Small intestine (tissue), 7 donors: ENCODE data around the gene OSGEP. TPM values are rescaled to one million over a fixed set of nuclear protein-coding genes. Genes with fewer than 3 reads are reported as not detected.

Source experiments
- DNase-seq, 2 donors: peaks; one replicate each; pipeline versions ENCODE4 v3.0.0 to v3.0.0-alpha.2; 2013
- FAIRE-seq: peaks from 2 replicates; lab custom pipeline; 2012; peaks lifted over from hg19 to GRCh38; lab: Jason Lieb, UNC
- H3K27ac ChIP-seq, 3 donors: one replicate each; pipeline ENCODE4 v1.5.1; 2013; ENCODE audit warnings: low read length in 2 of 3, mild to moderate bottlenecking in 2 of 3, control low read depth in 1 of 3, inconsistent platforms in 1 of 3, low read depth in 1 of 3, moderate library complexity in 1 of 3
- H3K27me3 ChIP-seq, 3 donors: one replicate each; pipeline ENCODE4 v1.6.1; 2013; ENCODE audit warnings: low read length in 3 of 3, inconsistent platforms in 1 of 3; ENCODE audit not compliant: control insufficient read depth in 3 of 3, insufficient read depth in 3 of 3
- H3K36me3 ChIP-seq, 3 donors: one replicate each; pipeline ENCODE4 v1.6.1; 2013; ENCODE audit warnings: low read length in 3 of 3, inconsistent platforms in 1 of 3, low read depth in 1 of 3, mild to moderate bottlenecking in 1 of 3, moderate library complexity in 1 of 3; ENCODE audit not compliant: control insufficient read depth in 3 of 3, insufficient read depth in 2 of 3
- H3K4me1 ChIP-seq, 3 donors: one replicate each; pipeline ENCODE4 v1.6.1; 2013; ENCODE audit warnings: low read length in 2 of 3, inconsistent platforms in 1 of 3, low read depth in 1 of 3, mild to moderate bottlenecking in 1 of 3, moderate library complexity in 1 of 3; ENCODE audit not compliant: control insufficient read depth in 3 of 3, insufficient read depth in 2 of 3
- H3K4me3 ChIP-seq, 3 donors: one replicate each; pipeline ENCODE4 v1.5.1; 2013; ENCODE audit warnings: low read length in 3 of 3, control low read depth in 1 of 3, inconsistent platforms in 1 of 3, low read depth in 1 of 3, mild to moderate bottlenecking in 1 of 3, moderate library complexity in 1 of 3
- H3K9me3 ChIP-seq, 2 donors: one replicate each; pipeline ENCODE4 v1.6.1; 2013; ENCODE audit warnings: low read depth in 1 of 2, low read length in 1 of 2; ENCODE audit not compliant: control insufficient read depth in 2 of 2, insufficient read depth in 1 of 2
- WGBS, 3 donors: extraction: QIAGEN DNeasy Blood & Tissue Kit; methylation state at CpG; one replicate each; pipeline ENCODE4 v1.1.7; 2013; 5-methylcytosine and 5-hydroxymethylcytosine counted together
- polyA plus RNA-seq, 4 donors: library from polyadenylated mRNA; stranded (reverse) in 3 of 4; unstranded in 1 of 4; fragments of 200-250 nt in 3 of 4; fragments of 120-200 nt in 1 of 4; gene quantifications; one replicate each; pipeline versions ENCODE4 v1.2.1 to v1.2.3, GENCODE V29; 2013
- donor health status: healthy with polysubstance abuse.
- donor health status: control.
- donor health status: control.
- donor health status: Bipolar disorder and iron deficiency.
- donor health status: healthy.

OSGEP gene
- polyA plus RNA-seq, 4 donors = 38.6 to 59.1 (median 45.8) TPM

GRCh38 chr14:20493634-20494033 lies 39.0 kb upstream of the OSGEP start:
- no peaks in the 10 kb centered on the region for H3K36me3 ChIP-seq
- no peak overlapping the region for H3K4me3 ChIP-seq
- no peaks in the 10 kb centered on the region for H3K9me3 ChIP-seq
- no peak overlapping the region for H3K27ac ChIP-seq
- FAIRE-seq (no peak), DNase-seq (no peak)
- WGBS, 3 donors = 56 to 73% (median 57%) methylated on average over 2 of the region's 2 CpGs
- H3K27me3 ChIP-seq = no peaks in the 10 kb centered on the region
- no peaks in the 10 kb centered on the region for H3K4me1 ChIP-seq

GRCh38 chr14:20492486-20492885 lies 37.9 kb upstream of the OSGEP start:
- H3K4me3 ChIP-seq = no peak overlapping the region
- H3K9me3 ChIP-seq = no peaks in the 10 kb centered on the region
- no peaks in the 10 kb centered on the region for H3K27me3 ChIP-seq
- no peaks in the 10 kb centered on the region for H3K4me1 ChIP-seq
- H3K36me3 ChIP-seq = no peaks in the 10 kb centered on the region
- DNase-seq (no peak), FAIRE-seq (no peak)
- 95 to 98% (median 96%) methylated on average over 4 of the region's 4 CpGs for WGBS, 3 donors
- H3K27ac ChIP-seq = peak overlapping the region in 1 of 3 donors; percentile 40

- Histone ChIP-seq H3K36me3 (no peaks in the 10 kb centered on the region), H3K27me3 (no peaks in the 10 kb centered on the region), H3K4me3 (no peak overlapping the region), H3K9me3 (no peaks in the 10 kb centered on the region), H3K27ac (no peak overlapping the region), H3K4me1 (peaks cover 0 to 3% (median 0%) of the 10 kb centered on the region in 3 donors)
- FAIRE-seq (no peak), DNase-seq (no peak)
- 46 to 54% (median 47%) methylated on average over 6 of the region's 6 CpGs for WGBS, 3 donors
Observed at GRCh38 chr14:20490563-20490962, 36.0 kb upstream of the OSGEP start.

- peaks cover 0 to 4% (median 0%) of the 10 kb centered on the region in 3 donors for H3K4me1 ChIP-seq
- WGBS, 3 donors = 54 to 66% (median 54%) methylated on average over 6 of the region's 6 CpGs
- DNase-seq (no peak), FAIRE-seq (no peak)
- no peaks in the 10 kb centered on the region for H3K27me3 ChIP-seq
- H3K36me3 ChIP-seq = no peaks in the 10 kb centered on the region
- H3K4me3 ChIP-seq = no peak overlapping the region
- no peak overlapping the region for H3K27ac ChIP-seq
- H3K9me3 ChIP-seq = no peaks in the 10 kb centered on the region
Observed at GRCh38 chr14:20489093-20489994, 34.7 kb upstream of the OSGEP start.

GRCh38 chr14:20487396-20487725 lies 32.7 kb upstream of the OSGEP start:
- DNase-seq (no peak), FAIRE-seq (no peak)
- H3K27me3 ChIP-seq = no peaks in the 10 kb centered on the region
- H3K27ac ChIP-seq = no peak overlapping the region
- H3K4me3 ChIP-seq = no peak overlapping the region
- peaks cover 0 to 4% (median 2%) of the 10 kb centered on the region in 3 donors for H3K4me1 ChIP-seq
- H3K9me3 ChIP-seq = no peaks in the 10 kb centered on the region
- H3K36me3 ChIP-seq = no peaks in the 10 kb centered on the region

GRCh38 chr14:20486684-20487395 lies 32.2 kb upstream of the OSGEP start:
- no peaks in the 10 kb centered on the region for H3K27me3 ChIP-seq
- H3K36me3 ChIP-seq = no peaks in the 10 kb centered on the region
- peaks cover 0 to 4% (median 2%) of the 10 kb centered on the region in 3 donors for H3K4me1 ChIP-seq
- FAIRE-seq = no peak
- no peak overlapping the region for H3K27ac ChIP-seq
- no peak overlapping the region for H3K4me3 ChIP-seq
- H3K9me3 ChIP-seq = no peaks in the 10 kb centered on the region
- 77 to 83% (median 79%) methylated on average over 8 of the region's 8 CpGs for WGBS, 3 donors
- no peak for DNase-seq

GRCh38 chr14:20485900-20486299 lies 31.3 kb upstream of the OSGEP start:
- Histone ChIP-seq H3K27ac (no peak overlapping the region), H3K27me3 (no peaks in the 10 kb centered on the region), H3K36me3 (no peaks in the 10 kb centered on the region), H3K4me3 (no peak overlapping the region), H3K9me3 (no peaks in the 10 kb centered on the region), H3K4me1 (peaks cover 0 to 4% (median 2%) of the 10 kb centered on the region in 3 donors)
- DNase-seq (no peak), FAIRE-seq (no peak)
- WGBS, 3 donors = 41 to 63% (median 58%) methylated on average over 7 of the region's 7 CpGs

- DNase-seq (no peak), FAIRE-seq (no peak)
- H3K27me3 ChIP-seq = no peaks in the 10 kb centered on the region
- H3K4me3 ChIP-seq = no peak overlapping the region
- H3K27ac ChIP-seq = no peak overlapping the region
- peaks cover 0 to 6% (median 3%) of the 10 kb centered on the region in 3 donors for H3K4me1 ChIP-seq
- H3K36me3 ChIP-seq = peaks cover 2 to 10% (median 4%) of the 10 kb centered on the region in 3 donors
- H3K9me3 ChIP-seq = no peaks in the 10 kb centered on the region
- WGBS, 3 donors = 85 to 91% (median 89%) methylated on average over 5 of the region's 5 CpGs
Observed at GRCh38 chr14:20482382-20482781, 27.8 kb upstream of the OSGEP start.
